NCI-H2081 treated with DMSO at 0.1 percent for 48 hours (cell line): Measurements from ENCODE around the gene SCN1B.

Source experiments
- DNase-seq: peaks from one replicate; lab custom pipeline; 2025; lab: John Stamatoyannopoulos, UW

The SCN1B gene

DNA sequence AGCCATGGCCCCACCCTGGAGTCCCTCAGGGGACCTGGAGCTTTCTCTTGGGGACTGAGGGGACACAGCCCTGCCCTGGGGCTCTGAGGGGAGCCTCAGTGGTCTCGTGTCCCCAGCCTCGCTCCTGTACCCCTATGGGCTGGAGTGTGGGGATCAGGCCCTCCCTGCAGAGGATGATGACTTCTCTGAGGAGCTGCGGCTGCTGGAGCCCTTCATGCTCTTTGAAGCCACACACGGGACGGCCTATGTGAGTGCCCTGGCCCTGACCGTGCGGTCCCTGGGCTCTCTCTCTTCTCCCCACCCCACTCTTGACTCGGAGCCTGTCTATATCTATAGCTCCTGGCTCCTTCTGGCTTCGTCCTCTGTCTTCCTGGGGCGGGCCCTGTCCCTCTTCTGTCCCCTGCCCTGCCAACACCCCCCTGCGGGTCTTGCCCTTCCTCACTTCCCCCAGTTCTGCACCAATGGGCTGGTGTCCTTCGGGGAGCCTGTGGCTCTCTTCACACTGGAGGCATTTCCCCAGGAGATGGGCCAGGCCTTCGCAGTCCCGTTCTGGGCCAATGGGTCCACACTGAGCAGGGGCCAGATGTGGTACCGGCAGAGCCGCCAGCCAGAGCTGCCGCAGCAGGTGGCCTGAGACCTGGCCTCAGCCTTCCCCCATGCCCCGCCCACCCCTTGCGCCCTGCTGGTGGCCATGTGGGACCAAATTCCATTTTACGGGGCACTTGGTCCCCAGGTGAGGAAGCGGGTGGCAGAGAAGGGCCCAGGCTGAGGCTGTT lies 44.3 kb downstream of the SCN1B start:
- no peak for DNase-seq

DNA sequence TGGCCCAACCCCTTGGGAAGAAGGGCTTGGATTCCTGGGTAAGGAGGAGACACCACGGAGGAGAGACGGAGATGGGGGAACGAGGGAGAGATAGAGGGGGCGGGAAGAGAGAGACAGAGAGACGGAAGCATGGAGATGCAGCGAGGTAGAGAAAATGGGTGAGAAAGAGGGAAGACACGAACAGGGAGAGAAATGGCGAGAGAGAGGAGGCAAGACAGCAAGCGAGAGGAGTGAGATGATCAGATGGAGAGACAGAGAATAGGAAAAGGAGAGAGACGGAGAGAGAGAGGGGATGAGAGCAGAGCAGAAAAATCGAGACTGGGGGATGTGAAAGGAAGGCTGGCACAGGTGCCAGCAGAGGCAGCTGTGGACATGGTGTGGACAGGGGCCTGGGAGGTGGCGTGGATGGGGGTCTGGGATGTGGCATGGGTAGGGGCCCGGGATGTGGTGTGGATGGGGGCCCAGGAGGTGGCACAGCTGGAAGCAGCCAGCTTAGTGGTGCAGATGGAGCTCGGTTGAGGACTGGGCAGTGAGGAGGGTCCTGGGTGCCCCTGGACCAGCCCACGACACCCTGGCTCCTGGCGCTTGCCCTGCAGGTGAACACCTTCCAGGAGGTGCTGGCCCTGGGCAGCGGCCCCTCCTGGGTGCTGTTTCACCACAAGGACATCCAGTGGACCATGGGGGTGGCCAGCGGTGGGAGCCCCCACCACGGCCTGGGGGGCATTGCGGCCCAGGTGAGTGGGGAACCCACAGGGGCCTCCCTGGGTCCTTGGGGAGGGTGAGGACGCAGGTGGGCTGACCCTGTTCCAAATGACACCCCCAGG lies 45.1 kb downstream of the SCN1B start:
- DNase-seq, result no peak

GRCh38 chr19:35076026-35076370 lies 45.7 kb downstream of the SCN1B start:
- DNase-seq, result no peak

- DNase-seq, result no peak
Observed at GRCh38 chr19:35076657-35077056, 46.4 kb downstream of the SCN1B start.

- no peak for DNase-seq
Observed at GRCh38 chr19:35077411-35078223, 47.3 kb downstream of the SCN1B start.

DNA sequence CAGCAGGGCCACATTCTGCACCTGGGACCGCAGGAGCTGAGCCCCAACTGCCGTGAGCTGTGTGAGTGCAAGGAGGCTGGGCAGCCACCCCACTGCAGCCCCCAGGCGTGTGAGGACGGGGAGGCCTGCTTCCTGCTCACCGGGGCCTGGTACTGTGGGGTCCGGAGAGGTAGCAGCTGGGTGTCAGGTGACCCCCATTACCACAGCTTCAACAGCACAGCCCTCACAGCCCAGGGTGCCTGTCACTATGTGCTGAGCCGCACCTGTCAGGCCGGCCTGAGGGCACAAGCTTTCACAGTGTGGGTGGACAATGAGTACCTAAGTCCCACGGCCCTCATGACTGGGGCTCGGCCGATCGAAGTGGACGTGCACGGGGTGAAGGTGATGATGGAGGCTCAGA lies 49.6 kb downstream of the SCN1B start:
- no peak for DNase-seq

DNA sequence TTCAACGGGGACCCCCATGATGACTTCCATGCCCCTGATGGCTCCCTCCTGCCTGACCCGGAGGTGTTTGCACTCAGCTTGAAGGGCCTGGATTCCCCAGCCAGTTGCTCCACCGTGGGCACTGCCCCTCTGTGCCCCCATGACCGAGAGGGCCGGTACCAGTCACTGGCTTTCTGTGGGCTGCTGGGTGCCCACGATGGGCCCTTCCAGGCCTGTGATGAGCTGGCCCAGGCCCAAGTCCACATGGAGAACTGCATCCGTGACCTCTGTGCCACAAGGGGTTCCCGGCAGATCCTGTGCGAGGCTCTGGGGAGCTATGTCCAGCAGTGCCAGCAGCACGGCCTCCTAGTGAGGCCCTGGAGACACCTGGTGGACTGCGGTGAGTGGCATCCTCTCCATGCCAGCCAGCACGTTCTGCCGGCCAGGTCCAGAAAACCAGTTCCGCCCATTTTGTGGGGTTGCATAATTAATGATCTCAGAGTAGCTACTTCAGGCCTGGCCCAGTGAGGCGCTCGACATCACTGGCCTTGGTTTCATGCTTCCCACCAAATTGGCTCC lies 50.4 kb downstream of the SCN1B start:
- no peak for DNase-seq

- DNase-seq, result no peak
Observed at GRCh38 chr19:35081201-35081600, 50.9 kb downstream of the SCN1B start.

DNA sequence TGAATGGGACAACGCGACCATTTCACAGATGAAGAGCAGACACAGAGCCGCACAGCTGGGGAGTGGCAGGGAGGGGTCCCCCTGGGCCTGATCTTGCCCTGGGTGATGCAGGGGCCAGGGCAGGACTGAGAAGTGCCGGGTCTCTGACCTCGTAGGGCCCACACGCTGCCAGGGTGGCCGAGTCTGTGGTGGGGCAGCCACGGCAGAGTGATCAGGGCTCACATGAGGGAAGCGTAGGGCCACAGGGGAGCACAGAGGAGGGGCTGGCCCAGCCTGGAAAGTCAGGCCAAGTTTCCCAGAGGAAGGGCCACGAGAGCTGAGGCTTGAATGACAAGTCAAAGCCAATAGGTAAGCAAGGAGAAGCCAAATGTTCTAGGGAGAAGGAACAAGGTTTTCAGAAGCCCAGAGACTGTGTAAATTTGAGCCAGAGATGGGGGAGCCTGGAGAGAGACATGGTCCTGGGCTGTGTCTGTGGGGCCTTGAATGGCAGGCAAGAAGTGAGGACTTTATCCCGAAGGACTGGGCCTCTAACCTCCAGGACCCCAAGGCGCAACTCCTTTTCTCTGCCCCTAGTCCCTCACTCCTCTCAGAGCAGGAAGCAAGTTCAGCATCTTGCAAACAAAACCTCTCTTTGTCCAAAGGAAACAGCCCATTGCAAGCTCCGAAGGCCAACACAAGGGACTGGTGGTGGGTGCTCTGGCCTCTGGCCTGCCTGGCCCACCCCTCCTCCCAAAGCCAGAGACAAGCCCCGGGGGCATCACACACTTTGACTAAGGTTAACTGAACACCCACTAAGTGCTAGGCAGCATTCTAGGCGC lies 53.6 kb downstream of the SCN1B start:
- DNase-seq, result no peak

GRCh38 chr19:35084509-35084762 lies 54.2 kb downstream of the SCN1B start:
- no peak for DNase-seq

- DNase-seq, result no peak
Observed at GRCh38 chr19:35085947-35086346, 55.7 kb downstream of the SCN1B start.

GRCh38 chr19:35086455-35086854 lies 56.2 kb downstream of the SCN1B start:
- no peak for DNase-seq

DNA sequence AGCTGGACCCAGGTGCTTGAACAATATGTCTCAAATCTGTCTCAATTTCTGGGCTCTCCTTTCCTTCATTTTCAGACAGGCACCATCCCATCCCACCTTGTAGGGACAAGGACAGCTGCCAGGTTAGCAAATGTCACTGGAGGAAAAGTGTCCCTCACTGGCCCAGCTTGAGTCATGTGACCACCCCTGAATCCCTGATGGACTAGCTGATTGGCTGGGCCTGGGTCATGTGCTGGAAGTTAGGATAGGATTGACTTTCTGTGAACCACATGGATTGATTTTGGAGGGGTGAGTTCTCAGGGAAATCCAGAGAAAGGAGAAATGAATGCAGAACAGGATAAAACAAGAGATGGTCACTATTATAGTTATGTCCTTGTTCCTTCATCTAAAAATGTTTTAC lies 57.1 kb downstream of the SCN1B start:
- no peak for DNase-seq

- DNase-seq, result no peak
Observed at GRCh38 chr19:35088131-35088913, 58.1 kb downstream of the SCN1B start.

DNA sequence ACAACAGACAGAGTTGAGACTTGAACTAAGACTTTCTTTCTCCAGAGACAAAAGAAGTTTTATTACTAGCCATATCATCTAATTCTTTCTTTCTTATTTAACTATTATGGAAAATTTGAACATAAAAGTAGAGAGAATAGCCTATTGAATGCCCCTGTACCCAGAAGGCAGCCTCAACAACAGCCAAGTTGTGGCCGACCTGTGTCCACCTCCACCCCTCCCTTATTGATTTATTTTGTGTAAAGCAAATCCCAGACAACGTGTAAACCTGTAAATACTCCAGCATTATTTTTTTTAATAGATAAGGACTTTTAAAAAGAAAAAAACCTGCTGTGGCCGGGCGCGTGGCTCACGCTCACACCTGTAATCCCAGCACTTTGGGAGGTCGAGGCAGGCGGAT lies 59.3 kb downstream of the SCN1B start:
- no peak for DNase-seq
